ENCODE data around the gene RIC1.
"Not testable (repeated sequence)": the region's sequence is repeated elsewhere in the genome, so short reads cannot be mapped to it uniquely, and the experiment has no call there.

Gene RIC1

GRCh38 chr9:5720151-5720550 is 91.2 kb downstream of the RIC1 start:
- no peak for TF ChIP-seq CTCF (IDR thresholded peaks at IDR 0.05; ENCODE audit: control insufficient read depth, extremely low read depth, insufficient read depth)
- DNase-seq (ENCODE audit: low read depth) = no peak

DNA sequence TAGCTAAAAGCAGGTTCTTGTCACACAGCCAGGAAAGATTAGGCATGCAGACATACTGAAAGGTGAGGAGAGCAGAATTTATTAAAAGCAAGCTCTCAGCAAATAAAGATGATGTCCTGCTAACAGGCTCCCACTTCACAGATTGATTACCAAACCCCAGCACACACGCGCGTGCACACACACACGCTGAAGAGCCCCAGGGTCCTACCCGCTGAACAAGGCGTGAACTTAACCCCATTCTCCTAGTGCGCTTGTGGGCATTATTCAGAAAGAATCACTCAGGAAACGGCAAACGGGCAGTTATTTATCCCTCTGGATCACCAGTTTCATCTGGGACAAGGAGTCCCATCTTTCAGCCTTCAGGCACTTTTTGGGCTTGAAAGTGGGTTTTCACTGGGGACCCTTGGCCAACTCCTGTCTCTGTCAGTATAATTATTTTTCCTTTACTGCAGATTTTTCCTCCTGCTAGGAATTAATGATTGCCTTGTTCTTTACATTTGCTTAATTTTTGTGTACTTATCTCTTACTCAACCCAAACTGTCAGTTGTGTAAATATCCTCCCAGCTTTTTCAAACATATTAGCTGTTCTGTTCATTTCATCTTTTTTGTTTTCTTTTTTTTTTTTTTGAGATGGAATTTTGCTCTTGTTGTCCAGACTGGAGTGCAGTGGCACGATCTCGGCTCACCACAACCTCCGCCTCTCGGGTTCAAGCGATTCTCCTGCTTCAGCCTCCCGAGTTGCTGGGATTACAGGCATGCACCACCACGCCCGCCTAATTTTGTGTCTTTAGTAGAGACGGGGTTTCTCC is 92.6 kb downstream of the RIC1 start:
- no peak for TF ChIP-seq CTCF (IDR thresholded peaks at IDR 0.05; ENCODE audit: control insufficient read depth, extremely low read depth, insufficient read depth)
- H3K4me3 ChIP-seq (ENCODE audit: low read depth, low read length) = no peak overlapping the region

More at GRCh38 chr9:5720151-5720550, 91.2 kb downstream of the RIC1 start:
- H3K4me3 ChIP-seq (ENCODE audit: low read depth, low read length) = no peak overlapping the region

DNA sequence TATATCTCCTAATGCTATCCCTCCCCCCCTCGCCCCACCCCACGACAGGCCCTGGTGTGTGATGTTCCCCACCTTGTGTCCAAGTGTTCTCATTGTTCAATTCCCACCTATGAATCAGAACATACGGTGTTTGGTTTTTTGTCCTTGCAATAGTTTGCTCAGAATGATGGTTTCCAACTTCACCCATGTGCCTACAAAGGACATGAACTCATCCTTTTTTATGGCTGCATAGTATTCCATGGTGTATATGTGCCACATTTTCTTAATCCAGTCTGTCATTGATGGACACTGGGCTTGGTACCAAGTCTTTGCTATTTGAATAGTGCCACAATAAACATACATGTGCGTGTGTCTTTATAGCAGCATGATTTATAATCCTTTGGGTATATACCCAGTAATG is 93.8 kb downstream of the RIC1 start:
- not testable (repeated sequence) for DNase-seq (ENCODE audit: low read depth); H3K4me3 ChIP-seq (ENCODE audit: low read depth, low read length)

More for the DNA sequence above, 92.6 kb downstream of the RIC1 start:
- no peak for DNase-seq (ENCODE audit: low read depth)

GRCh38 chr9:5735072-5735471 is 106.2 kb downstream of the RIC1 start:
- TF ChIP-seq CTCF (IDR thresholded peaks at IDR 0.05; ENCODE audit: control insufficient read depth, extremely low read depth, insufficient read depth) = no peak
- no peak for DNase-seq (ENCODE audit: low read depth)
- no peak overlapping the region for H3K4me3 ChIP-seq (ENCODE audit: low read depth, low read length)

GRCh38 chr9:5736563-5737346 is 107.8 kb downstream of the RIC1 start:
- H3K4me3 ChIP-seq (ENCODE audit: low read depth, low read length) = no peak overlapping the region
- TF ChIP-seq CTCF (IDR thresholded peaks at IDR 0.05; ENCODE audit: control insufficient read depth, extremely low read depth, insufficient read depth) = no peak
- no peak for DNase-seq (ENCODE audit: low read depth)

DNA sequence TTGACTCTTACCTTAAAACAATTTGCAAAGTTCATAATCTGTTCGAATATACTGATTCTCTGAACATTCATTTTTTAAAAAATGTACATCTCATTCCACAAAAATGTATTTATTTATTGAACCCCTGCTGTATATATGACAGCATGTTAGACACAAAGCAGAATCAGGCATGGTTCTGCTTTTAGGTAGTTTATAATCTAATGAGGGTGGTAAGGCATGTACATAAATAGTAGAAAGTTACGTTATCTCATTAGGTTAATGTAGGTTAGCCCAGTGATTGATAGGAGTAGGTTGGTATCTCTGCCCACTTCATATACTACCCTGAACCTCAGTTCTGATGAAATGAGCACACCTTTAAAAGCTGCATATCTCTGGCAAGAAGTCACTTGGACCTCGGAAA is 114.2 kb downstream of the RIC1 start:
- TF ChIP-seq CTCF (IDR thresholded peaks at IDR 0.05; ENCODE audit: control insufficient read depth, extremely low read depth, insufficient read depth) = no peak
- H3K4me3 ChIP-seq (ENCODE audit: low read depth, low read length) = no peak overlapping the region
- DNase-seq (ENCODE audit: low read depth) = no peak

DNA sequence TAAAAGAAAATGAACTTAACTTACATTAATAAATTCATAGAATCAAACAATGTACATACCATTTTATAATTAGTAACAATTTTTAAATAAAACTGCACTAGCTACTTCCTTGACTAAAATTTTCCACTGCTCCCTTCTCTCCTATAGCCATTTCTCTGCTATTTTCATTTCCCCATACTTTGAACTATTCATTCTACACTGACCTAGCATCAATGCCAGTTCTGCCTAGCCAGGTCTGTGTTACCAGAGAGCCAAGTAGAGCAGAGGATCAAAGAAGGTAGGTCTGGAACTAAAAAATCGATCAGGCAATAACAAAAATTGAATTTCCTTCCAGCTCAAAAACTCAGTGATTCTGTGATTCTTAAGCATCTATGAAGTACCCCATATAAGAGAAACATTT is 119.5 kb downstream of the RIC1 start:
- no peak for TF ChIP-seq CTCF (IDR thresholded peaks at IDR 0.05; ENCODE audit: control insufficient read depth, extremely low read depth, insufficient read depth)
- H3K4me3 ChIP-seq (ENCODE audit: low read depth, low read length) = no peak overlapping the region
- DNase-seq (ENCODE audit: low read depth) = no peak
